K562 (cell line): ENCODE data around the gene ELOF1. TPM values are rescaled to one million over a fixed set of nuclear protein-coding genes. Genes with fewer than 3 reads are reported as not detected.

Source experiments
- BCLAF1 ChIP-seq, 2 experiments: fragments of 450-650 bp in 1 of 2; IDR thresholded peaks; 2 replicates each; pipeline ENCODE4 v1.6.1; 2011 to 2017; ENCODE audit warnings: low read depth in 2 of 2, antibody characterized with exemption in 1 of 2, borderline replicate concordance in 1 of 2, low read length in 1 of 2, mild to moderate bottlenecking in 1 of 2, mixed read lengths in 1 of 2; ENCODE audit not compliant: control insufficient read depth in 1 of 2
- CHD2 ChIP-seq: IDR thresholded peaks from 2 replicates; pipeline ENCODE4 v1.6.1; 2011; ENCODE audit warnings: low read depth, low read length
- CREB1 ChIP-seq, 2 experiments: sonication (generic) in 1 of 2; formaldehyde crosslinking in 1 of 2; IDR thresholded peaks; 2 replicates each; pipeline versions ENCODE4 v1.6.1 to v1.8.0; 2012 to 2022; ENCODE audit warnings: inconsistent platforms in 1 of 2, mild to moderate bottlenecking in 1 of 2, missing genetic modification reagents in 1 of 2, moderate library complexity in 1 of 2
- CUX1 ChIP-seq: fragments of 200-800 bp; sonication (Bioruptor generic); IDR thresholded peaks from 2 replicates; pipeline ENCODE4 v1.6.1; 2016; ENCODE audit warnings: missing genetic modification characterization, missing compliant biosample characterization
- ETV6 ChIP-seq, 3 experiments: fragments of 150-350 bp in 1 of 3; sonication (generic) in 1 of 3; formaldehyde crosslinking in 1 of 3; IDR thresholded peaks; 2 replicates each; pipeline versions ENCODE4 v1.6.1 to v1.8.0; 2014 to 2022; ENCODE audit warnings: borderline replicate concordance in 2 of 3, low read depth in 2 of 3, antibody characterized with exemption in 1 of 3, low read length in 1 of 3, mild to moderate bottlenecking in 1 of 3, missing genetic modification reagents in 1 of 3
- HCFC1 ChIP-seq: IDR thresholded peaks from 2 replicates; pipeline ENCODE4 v1.6.1; 2012; ENCODE audit warnings: low read depth, low read length, improper control_type of control experiment
- IRF9 ChIP-seq: fragments of 450-650 bp; IDR thresholded peaks from 2 replicates; pipeline ENCODE4 v1.6.1; 2016; ENCODE audit warnings: missing biosample characterization, missing genetic modification characterization
- LCOR ChIP-seq: sonication (generic); formaldehyde crosslinking; IDR thresholded peaks from 2 replicates; pipeline ENCODE4 v1.8.0; 2022; ENCODE audit warnings: mild to moderate bottlenecking, missing genetic modification reagents
- MTA3 ChIP-seq: fragments of 450-650 bp; formaldehyde crosslinking; IDR thresholded peaks from 2 replicates; pipeline ENCODE4 v1.6.1; 2017; ENCODE audit warnings: mild to moderate bottlenecking, borderline replicate concordance
- NKRF ChIP-seq: fragments of 450-650 bp; IDR thresholded peaks from 2 replicates; pipeline ENCODE4 v1.6.1; 2016; ENCODE audit warnings: borderline replicate concordance
- RAD21 ChIP-seq, 2 experiments: fragments of 250-450 bp in 1 of 2; fragments of 450-650 bp in 1 of 2; sonication (Bioruptor Pico) in 1 of 2; formaldehyde crosslinking in 1 of 2; IDR thresholded peaks in 1 of 2; conservative IDR thresholded peaks in 1 of 2; 2 replicates each; pipeline versions ENCODE4 v1.4.0 to v1.8.0; 2020 to 2022; ENCODE audit warnings: mild to moderate bottlenecking in 2 of 2, moderate library complexity in 1 of 2
- RB1 ChIP-seq: fragments of 450-650 bp; IDR thresholded peaks from 2 replicates; pipeline ENCODE4 v1.6.1; 2017; ENCODE audit warnings: low read depth, mild to moderate bottlenecking
- ZNF830 ChIP-seq: fragments of 250-450 bp; sonication (Bioruptor Pico); IDR thresholded peaks from 2 replicates; pipeline ENCODE4 v1.5.0; 2021; ENCODE audit warnings: mild to moderate bottlenecking
- polyA plus RNA-seq, 8 experiments: library from polyadenylated mRNA; depleted of rRNA in 4 of 8; stranded (reverse) in 5 of 8; unstranded in 3 of 8; fragments of >200 nt; fragmentation: Nextera tagmentation in 2 of 8; fragmentation: Illumina TruSeq in 1 of 8; extraction: Ambion mirVana in 2 of 8; extraction: Trizol in 1 of 8; gene quantifications; 2 replicates each; pipeline versions ENCODE4 v1.2.1 to v1.2.3, GENCODE V29; 2011 to 2014; ENCODE audit warnings: inconsistent platforms in 1 of 8, missing spikeins in 1 of 8
- total RNA-seq, 7 experiments: library from RNA; depleted of rRNA in 6 of 7; stranded (reverse); fragments of >200 nt in 6 of 7; fragmentation: Illumina TruSeq in 2 of 7; extraction: Trizol in 2 of 7; gene quantifications; 2 replicates each; pipeline versions ENCODE4 v1.2.1 to v1.2.3, GENCODE V29; 2011 to 2021; ENCODE audit warnings: low replicate concordance in 1 of 7

The ELOF1 gene
- total and polyA plus RNA-seq, 9 of the 15 experiments (the other 6 are each of a cell fraction or from before 2014, with no cell fraction given): 16.7 to 147 (median 74.2) TPM

- TF ChIP-seq BCLAF1 (IDR thresholded peaks at IDR 0.05; ENCODE audit: borderline replicate concordance in 1 of 2, control insufficient read depth in 1 of 2, low read depth in 2 of 2, low read length in 1 of 2): 0 out of 4 replicates have a peak, but pooled peaks of 1 of the 2 experiments have one; percentile 46
- peak; percentile 18; the same call in 1 of the 2 replicates for TF ChIP-seq CREB1 (IDR thresholded peaks at IDR 0.05)
- TF ChIP-seq CREB1 (CRISPR knock-in tag; IDR thresholded peaks at IDR 0.05): peak; percentile 62
- TF ChIP-seq HCFC1: peak; percentile 80
- peak; percentile 48; the same call in 1 of the 2 replicates for TF ChIP-seq RB1
- peak; percentile 82; the same call in 1 of the 2 replicates for TF ChIP-seq MTA3
- TF ChIP-seq ETV6 (IDR thresholded peaks at IDR 0.05; ENCODE audit: borderline replicate concordance in 1 of 2, low read depth in 2 of 2, low read length in 1 of 2): no peak
- no peak for TF ChIP-seq ETV6 (CRISPR knock-in tag; IDR thresholded peaks at IDR 0.05; ENCODE audit: borderline replicate concordance)
- no peak for TF ChIP-seq IRF9 (tag)
- TF ChIP-seq ZNF830: 0 out of 2 replicates have a peak, but pooled peaks have one; percentile 57
- peak; percentile 54; the same call in 1 of the 2 replicates for TF ChIP-seq LCOR (CRISPR knock-in tag)
- no peak for TF ChIP-seq CUX1 (CRISPR knock-in tag)
- TF ChIP-seq RAD21 (CRISPR knock-in tag; conservative IDR thresholded peaks at IDR 0.05 in 1 of 2, IDR thresholded peaks at IDR 0.05 in 1 of 2): no peak
- peak; percentile 88 for TF ChIP-seq CHD2
- TF ChIP-seq NKRF: peak; percentile 99
Measured at GRCh38 chr19:11528551-11529341, 30.3 kb downstream of the ELOF1 start, which contains the start of gene ECSIT (continued).
